ENCODE results near the gene TSSK2. TPM values are rescaled to one million over a fixed set of nuclear protein-coding genes. Genes with fewer than 3 reads are reported as not detected.

Gene TSSK2
- total RNA-seq, 1 donor from 2014 or later = not detected

- Mint-ChIP-seq H3K36me3 (ENCODE audit: low read depth, unreplicated experiment) (peaks cover 26% of the 10 kb centered on the region), H3K27me3 (ENCODE audit: low read depth, unreplicated experiment) (no peaks in the 10 kb centered on the region), H3K4me3 (ENCODE audit: unreplicated experiment) (no peak overlapping the region), H3K9me3 (ENCODE audit: unreplicated experiment) (no peaks in the 10 kb centered on the region), H3K27ac (ENCODE audit: unreplicated experiment) (no peak overlapping the region), H3K4me1 (ENCODE audit: low read depth, unreplicated experiment) (no peaks in the 10 kb centered on the region)
- H2AFZ ChIP-seq (ENCODE audit: low read depth, low read length) = no peak overlapping the region
- DNase-seq (ENCODE audit: low read depth) (no peak), FAIRE-seq (no peak)
- no peak overlapping the region for H3K27ac ChIP-seq (ENCODE audit: low read depth, low read length)
- peaks cover 40% of the 10 kb centered on the region for H3K36me3 ChIP-seq (ENCODE audit: insufficient read depth, low read length)
- no peaks in the 10 kb centered on the region for H3K4me1 ChIP-seq (ENCODE audit: insufficient read depth, low read length)
- H3K4me3 ChIP-seq (ENCODE audit: insufficient read depth, low read depth, low read length) = no peak overlapping the region
- TF ChIP-seq CTCF (IDR thresholded peaks at IDR 0.05; ENCODE audit: insufficient read depth, low read depth, low read length) = no peak
- TF ChIP-seq EZH2 (IDR thresholded peaks at IDR 0.05; ENCODE audit: insufficient read depth, low read length) = no peak
- peaks cover 5% of the 10 kb centered on the region for H3K79me2 ChIP-seq (ENCODE audit: insufficient read depth, low read length)
- no peak overlapping the region for H3K9ac ChIP-seq (ENCODE audit: low read length)
- H3K4me2 ChIP-seq (ENCODE audit: low read length) = no peak overlapping the region
- no peaks in the 10 kb centered on the region for H3K27me3 ChIP-seq (ENCODE audit: insufficient read depth, low read length)
- H4K20me1 ChIP-seq (ENCODE audit: insufficient read depth, low read length) = peaks cover 38% of the 10 kb centered on the region
- H3K9me3 ChIP-seq (ENCODE audit: insufficient read depth, low read depth, low read length) = no peaks in the 10 kb centered on the region
Observed at GRCh38 chr22:19137384-19138216, 6.5 kb downstream of the TSSK2 start.

GRCh38 chr22:19138217-19139000 is 7.3 kb downstream of the TSSK2 start:
- H4K20me1 ChIP-seq (ENCODE audit: insufficient read depth, low read length) = peaks cover 41% of the 10 kb centered on the region
- DNase-seq (ENCODE audit: low read depth) (no peak), FAIRE-seq (no peak)
- H3K36me3 Mint-ChIP-seq (ENCODE audit: low read depth, unreplicated experiment) = peaks cover 27% of the 10 kb centered on the region
- H3K36me3 ChIP-seq (ENCODE audit: insufficient read depth, low read length) = peaks cover 39% of the 10 kb centered on the region
- no peak overlapping the region for H2AFZ ChIP-seq (ENCODE audit: low read depth, low read length)
- no peak overlapping the region for H3K4me3 Mint-ChIP-seq (ENCODE audit: unreplicated experiment)
- no peak overlapping the region for H3K4me3 ChIP-seq (ENCODE audit: insufficient read depth, low read depth, low read length)
- H3K4me1 Mint-ChIP-seq (ENCODE audit: low read depth, unreplicated experiment) = no peaks in the 10 kb centered on the region
- no peak overlapping the region for H3K27ac Mint-ChIP-seq (ENCODE audit: unreplicated experiment)
- H3K27me3 ChIP-seq (ENCODE audit: insufficient read depth, low read length) = no peaks in the 10 kb centered on the region
- H3K4me1 ChIP-seq (ENCODE audit: insufficient read depth, low read length) = no peaks in the 10 kb centered on the region
- peaks cover 12% of the 10 kb centered on the region for H3K79me2 ChIP-seq (ENCODE audit: insufficient read depth, low read length)
- TF ChIP-seq EZH2 (IDR thresholded peaks at IDR 0.05; ENCODE audit: insufficient read depth, low read length) (no peak), CTCF (IDR thresholded peaks at IDR 0.05; ENCODE audit: insufficient read depth, low read depth, low read length) (no peak)
- H3K27ac ChIP-seq (ENCODE audit: low read depth, low read length) = no peak overlapping the region
- H3K9ac ChIP-seq (ENCODE audit: low read length) = no peak overlapping the region
- H3K27me3 Mint-ChIP-seq (ENCODE audit: low read depth, unreplicated experiment) = no peaks in the 10 kb centered on the region
- no peaks in the 10 kb centered on the region for H3K9me3 ChIP-seq (ENCODE audit: insufficient read depth, low read depth, low read length)
- H3K9me3 Mint-ChIP-seq (ENCODE audit: unreplicated experiment) = no peaks in the 10 kb centered on the region
- H3K4me2 ChIP-seq (ENCODE audit: low read length) = no peak overlapping the region

Data from astrocyte (in vitro differentiated cells and primary cell).